Loucy (cell line): Measurements from ENCODE around the gene BICRA.

ENCODE experiments used
- CTCF ChIP-seq: fragments of 200-600 bp; sonication (generic); conservative IDR thresholded peaks from 2 replicates; pipeline ENCODE4 v1.5.1; 2014; ENCODE audit warnings: mild to moderate bottlenecking, antibody characterized with exemption, low read length
- EZH2phosphoT487 ChIP-seq: fragments of 200-600 bp; IDR thresholded peaks from 2 replicates; pipeline ENCODE4 v1.6.1; 2018; ENCODE audit warnings: antibody characterized with exemption, mild to moderate bottlenecking, moderate library complexity, borderline replicate concordance

DNA sequence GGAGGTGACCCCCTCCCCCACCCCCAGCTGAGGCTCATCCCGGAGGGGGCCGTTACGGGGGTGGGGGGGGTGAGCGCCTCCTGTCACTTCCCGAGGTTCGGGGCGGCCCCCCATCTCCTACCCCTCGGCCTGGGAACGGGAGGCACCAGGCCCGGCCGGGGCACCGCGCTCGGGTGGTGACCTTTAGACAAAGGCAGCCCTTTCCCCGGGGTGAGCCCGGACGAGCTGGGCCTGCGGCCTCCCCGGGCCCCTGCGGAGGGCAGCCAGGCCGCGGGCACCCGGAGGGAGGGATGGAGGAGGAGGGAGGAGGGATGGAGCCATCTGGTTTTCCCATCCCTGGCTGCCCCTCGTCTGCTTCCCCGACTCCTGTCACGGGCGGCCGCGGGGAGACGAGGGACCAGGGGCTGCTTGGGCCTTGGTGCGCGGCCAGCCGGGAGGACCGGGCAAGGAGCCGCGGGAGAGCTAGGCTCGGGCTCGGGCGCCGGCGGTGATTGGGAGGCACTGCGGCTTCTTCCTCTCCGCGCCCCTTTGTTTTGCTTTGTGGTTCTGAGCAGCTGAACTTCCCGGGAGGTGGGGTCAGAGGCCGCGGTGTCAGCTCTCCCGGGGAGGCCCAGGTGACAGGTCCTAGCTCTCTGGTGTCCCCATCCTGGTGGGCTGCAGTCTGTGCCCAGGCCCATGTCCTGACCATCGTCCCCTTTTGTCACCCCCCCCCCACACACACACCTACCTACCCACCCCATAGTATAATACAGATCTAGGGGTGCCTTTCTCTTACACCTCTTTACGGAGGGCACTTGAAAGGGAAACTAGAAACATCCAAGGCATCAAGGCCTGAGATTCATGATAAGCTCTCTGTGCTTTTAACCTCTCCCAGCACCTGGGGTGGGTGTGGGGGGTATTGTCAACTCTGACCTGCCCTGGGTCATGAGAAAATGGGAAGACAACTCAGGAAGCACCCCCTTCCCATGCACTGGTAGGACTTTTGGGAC lies 1.3 kb downstream of the BICRA start:
- TF ChIP-seq CTCF (no peak), EZH2phosphoT487 (no peak)
